ENCODE results near the gene USP34. TPM values are rescaled to one million over a fixed set of nuclear protein-coding genes. Genes with fewer than 3 reads are reported as not detected.

Gene USP34
- polyA plus RNA-seq, 2 donors, result 32.2 to 40.4 TPM

- H3K4me1 ChIP-seq (ENCODE audit: control insufficient read depth in 2 of 2, insufficient read depth in 2 of 2, low read length in 1 of 2), result peaks cover 0 to 2% of the 10 kb centered on the region in 2 donors
- H3K4me3 ChIP-seq (ENCODE audit: low read depth in 1 of 2, low read length in 2 of 2), result peak overlapping the region; percentile 40 to 61
- H3K27me3 ChIP-seq (ENCODE audit: control insufficient read depth in 1 of 2, insufficient read depth in 2 of 2, low read length in 2 of 2), result no peaks in the 10 kb centered on the region
- 5 to 9% methylated on average over 31 of the region's 31 CpGs for WGBS, 2 donors
- peak overlapping the region; percentile 57 to 88 for H3K27ac ChIP-seq (ENCODE audit: low read depth in 2 of 2, low read length in 1 of 2)
- no peaks in the 10 kb centered on the region for H3K36me3 ChIP-seq (ENCODE audit: control insufficient read depth in 2 of 2, insufficient read depth in 2 of 2, low read length in 1 of 2)
- H3K9me3 ChIP-seq (ENCODE audit: control insufficient read depth in 2 of 2, insufficient read depth in 1 of 2, low read depth in 1 of 2, low read length in 1 of 2), result no peaks in the 10 kb centered on the region
Measured at GRCh38 chr2:61144697-61145268, 326.1 kb downstream of the USP34 start.

GRCh38 chr2:61141151-61141550 is 329.7 kb downstream of the USP34 start:
- Histone ChIP-seq H3K4me3 (ENCODE audit: low read depth in 1 of 2, low read length in 2 of 2) (no peak overlapping the region), H3K9me3 (ENCODE audit: control insufficient read depth in 2 of 2, insufficient read depth in 1 of 2, low read depth in 1 of 2, low read length in 1 of 2) (no peaks in the 10 kb centered on the region), H3K4me1 (ENCODE audit: control insufficient read depth in 2 of 2, insufficient read depth in 2 of 2, low read length in 1 of 2) (peaks cover 0 to 2% of the 10 kb centered on the region in 2 donors), H3K27ac (ENCODE audit: low read depth in 2 of 2, low read length in 1 of 2) (no peak overlapping the region), H3K36me3 (ENCODE audit: control insufficient read depth in 2 of 2, insufficient read depth in 2 of 2, low read length in 1 of 2) (no peaks in the 10 kb centered on the region), H3K27me3 (ENCODE audit: control insufficient read depth in 1 of 2, insufficient read depth in 2 of 2, low read length in 2 of 2) (no peaks in the 10 kb centered on the region)
- WGBS, 2 donors, result 85 to 86% methylated on average over 1 of the region's 1 CpG

GRCh38 chr2:61138859-61139258 is 332.0 kb downstream of the USP34 start:
- 89 to 97% methylated on average over 4 of the region's 4 CpGs for WGBS, 2 donors
- Histone ChIP-seq H3K9me3 (ENCODE audit: control insufficient read depth in 2 of 2, insufficient read depth in 1 of 2, low read depth in 1 of 2, low read length in 1 of 2) (no peaks in the 10 kb centered on the region), H3K27me3 (ENCODE audit: control insufficient read depth in 1 of 2, insufficient read depth in 2 of 2, low read length in 2 of 2) (no peaks in the 10 kb centered on the region), H3K4me1 (ENCODE audit: control insufficient read depth in 2 of 2, insufficient read depth in 2 of 2, low read length in 1 of 2) (no peaks in the 10 kb centered on the region), H3K27ac (ENCODE audit: low read depth in 2 of 2, low read length in 1 of 2) (no peak overlapping the region), H3K4me3 (ENCODE audit: low read depth in 1 of 2, low read length in 2 of 2) (no peak overlapping the region), H3K36me3 (ENCODE audit: control insufficient read depth in 2 of 2, insufficient read depth in 2 of 2, low read length in 1 of 2) (no peaks in the 10 kb centered on the region)

Other genes starting within 250 kb of the USP34 start
- 10 to 100 TPM; 34.4 to 43.8 TPM for gene XPO1, start 67.3 kb upstream of the USP34 start, polyA plus RNA-seq